KMS-11 (cell line): ENCODE results near the gene RPTOR.
A peak's percentile ranks its signal among the peaks of the same experiment; 100 is the strongest.
"Not testable (repeated sequence)": the region's sequence is repeated elsewhere in the genome, so short reads cannot be mapped to it uniquely, and the experiment has no call there.

Experiments
- H2AFZ ChIP-seq: fragments of 200-600 bp; sonication (generic); 2 replicates; pipeline ENCODE4 v1.6.1; 2016; ENCODE audit warnings: antibody characterized with exemption, mixed run types, low read depth
- H3K27ac ChIP-seq: fragments of 200-600 bp; sonication (generic); 2 replicates; pipeline ENCODE4 v1.6.1; 2016; ENCODE audit warnings: mild to moderate bottlenecking, mixed run types
- H3K27me3 ChIP-seq: fragments of 200-600 bp; sonication (generic); 2 replicates; pipeline ENCODE4 v1.6.1; 2017; ENCODE audit warnings: mild to moderate bottlenecking, low read depth, mixed run types, moderate library complexity; ENCODE audit not compliant: insufficient read depth
- H3K36me3 ChIP-seq: fragments of 200-600 bp; sonication (generic); 2 replicates; pipeline ENCODE4 v1.6.1; 2017; ENCODE audit warnings: mild to moderate bottlenecking, mixed run types; ENCODE audit not compliant: insufficient read depth
- H3K4me1 ChIP-seq: fragments of 200-600 bp; sonication (generic); 2 replicates; pipeline ENCODE4 v1.6.1; 2016; ENCODE audit warnings: mild to moderate bottlenecking, low read depth, mixed run types; ENCODE audit not compliant: poor library complexity, severe bottlenecking
- H3K4me2 ChIP-seq: fragments of 200-600 bp; sonication (generic); 2 replicates; pipeline ENCODE4 v1.7.0; 2016; ENCODE audit warnings: mild to moderate bottlenecking, mixed run types
- H3K4me3 ChIP-seq: fragments of 200-600 bp; sonication (generic); IDR thresholded peaks from 2 replicates; pipeline ENCODE4 v1.6.1; 2017; ENCODE audit warnings: low read depth, low read length, mixed read lengths; ENCODE audit not compliant: insufficient read depth
- H3K79me2 ChIP-seq: fragments of 200-600 bp; sonication (generic); 2 replicates; pipeline ENCODE4 v1.6.1; 2016; ENCODE audit warnings: low read depth, mixed run types; ENCODE audit not compliant: insufficient read depth
- H3K9ac ChIP-seq: fragments of 200-600 bp; sonication (generic); 2 replicates; pipeline ENCODE4 v1.6.1; 2016; ENCODE audit warnings: mild to moderate bottlenecking, mixed run types
- H4K20me1 ChIP-seq: fragments of 200-600 bp; sonication (generic); 2 replicates; pipeline ENCODE4 v1.6.1; 2016; ENCODE audit warnings: mild to moderate bottlenecking, mixed run types; ENCODE audit not compliant: insufficient read depth
- TF ChIP-seq, protein P1 (sequence below): fragments of 200-600 bp; sonication (generic); conservative IDR thresholded peaks from 2 replicates; pipeline ENCODE4 v1.6.1; 2017; ENCODE audit warnings: low read depth, mild to moderate bottlenecking, antibody characterized with exemption, low read length, moderate library complexity, mixed read lengths

Gene RPTOR

DNA sequence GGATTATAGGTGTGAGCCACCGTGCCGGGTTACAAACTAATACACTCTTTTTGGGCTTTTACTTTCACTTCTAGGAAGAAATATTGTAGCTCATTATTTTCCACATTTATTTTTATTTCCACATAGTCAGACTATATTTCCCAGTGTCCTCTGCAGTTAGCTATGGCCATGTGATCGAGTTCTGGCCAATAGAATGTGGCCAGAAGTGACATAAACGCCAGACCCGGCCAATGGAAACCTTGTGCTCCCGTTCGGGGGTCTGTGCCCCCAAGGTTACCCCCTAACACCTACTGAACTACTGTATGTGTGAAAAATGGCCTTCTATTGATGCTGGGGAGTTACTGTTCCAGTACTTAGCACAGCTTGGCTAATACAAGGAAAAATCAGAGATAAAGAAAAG lies 13.2 kb upstream of the RPTOR start:
- Histone ChIP-seq H3K36me3 (no peaks in the 10 kb centered on the region), H3K27me3 (peaks cover 90% of the 10 kb centered on the region), H3K79me2 (no peaks in the 10 kb centered on the region), H2AFZ (peak overlapping the region; percentile 57), H3K4me1 (no peaks in the 10 kb centered on the region), H3K9ac (no peak overlapping the region), H3K4me2 (peak overlapping the region; percentile 5; the same call in 1 of the 2 replicates), H3K4me3 (no peak overlapping the region), H4K20me1 (no peaks in the 10 kb centered on the region), H3K27ac (no peak overlapping the region)
- TF ChIP-seq, protein P1, sequence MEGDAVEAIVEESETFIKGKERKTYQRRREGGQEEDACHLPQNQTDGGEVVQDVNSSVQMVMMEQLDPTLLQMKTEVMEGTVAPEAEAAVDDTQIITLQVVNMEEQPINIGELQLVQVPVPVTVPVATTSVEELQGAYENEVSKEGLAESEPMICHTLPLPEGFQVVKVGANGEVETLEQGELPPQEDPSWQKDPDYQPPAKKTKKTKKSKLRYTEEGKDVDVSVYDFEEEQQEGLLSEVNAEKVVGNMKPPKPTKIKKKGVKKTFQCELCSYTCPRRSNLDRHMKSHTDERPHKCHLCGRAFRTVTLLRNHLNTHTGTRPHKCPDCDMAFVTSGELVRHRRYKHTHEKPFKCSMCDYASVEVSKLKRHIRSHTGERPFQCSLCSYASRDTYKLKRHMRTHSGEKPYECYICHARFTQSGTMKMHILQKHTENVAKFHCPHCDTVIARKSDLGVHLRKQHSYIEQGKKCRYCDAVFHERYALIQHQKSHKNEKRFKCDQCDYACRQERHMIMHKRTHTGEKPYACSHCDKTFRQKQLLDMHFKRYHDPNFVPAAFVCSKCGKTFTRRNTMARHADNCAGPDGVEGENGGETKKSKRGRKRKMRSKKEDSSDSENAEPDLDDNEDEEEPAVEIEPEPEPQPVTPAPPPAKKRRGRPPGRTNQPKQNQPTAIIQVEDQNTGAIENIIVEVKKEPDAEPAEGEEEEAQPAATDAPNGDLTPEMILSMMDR, result no peak

DNA sequence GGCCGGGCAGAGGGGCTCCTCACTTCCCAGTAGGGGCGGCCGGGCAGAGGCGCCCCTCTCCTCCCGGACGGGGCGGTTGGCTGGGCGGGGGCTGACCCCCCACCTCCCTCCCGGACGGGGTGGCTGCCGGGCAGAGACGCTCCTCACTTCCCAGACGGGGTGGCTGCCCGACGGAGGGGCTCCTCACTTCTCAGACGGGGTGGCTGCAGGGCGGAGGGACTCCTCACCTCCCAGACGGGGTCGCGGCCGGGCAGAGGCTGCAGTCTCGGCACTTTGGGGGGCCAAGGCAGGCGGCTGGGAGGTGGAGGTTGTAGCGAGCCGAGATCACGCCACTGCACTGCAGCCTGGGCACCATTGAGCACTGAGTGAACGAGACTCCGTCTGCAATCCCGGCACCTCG lies 7.3 kb upstream of the RPTOR start:
- not testable (repeated sequence) for H2AFZ ChIP-seq, H4K20me1 ChIP-seq, H3K36me3 ChIP-seq, H3K4me1 ChIP-seq, H3K4me2 ChIP-seq, H3K4me3 ChIP-seq, H3K9ac ChIP-seq, H3K79me2 ChIP-seq, H3K27ac ChIP-seq
- peaks cover 76% of the 10 kb centered on the region for H3K27me3 ChIP-seq

DNA sequence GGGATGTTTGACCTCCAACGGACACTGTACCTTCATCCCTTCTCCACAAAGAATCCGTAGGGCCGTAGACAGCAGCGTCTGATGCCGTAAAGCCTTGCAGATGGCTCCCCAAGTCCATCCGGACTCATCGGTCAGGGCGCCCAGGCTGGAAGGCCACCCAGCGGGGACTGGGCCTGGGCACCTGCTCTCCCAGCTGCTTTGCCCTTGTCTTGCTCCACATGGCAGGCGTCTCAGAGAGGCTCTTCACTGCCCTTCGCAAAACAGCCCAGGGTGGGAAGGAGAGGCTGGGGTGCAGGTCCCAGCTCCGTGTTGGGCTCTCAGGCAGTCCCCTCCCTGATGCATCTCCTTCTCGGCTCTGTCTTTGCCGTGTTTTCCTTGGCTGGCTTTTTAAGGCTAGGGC lies 6.2 kb upstream of the RPTOR start:
- TF ChIP-seq, protein P1, result no peak
- Histone ChIP-seq H3K4me2 (no peak overlapping the region), H4K20me1 (no peaks in the 10 kb centered on the region), H3K27me3 (peaks cover 77% of the 10 kb centered on the region), H3K79me2 (no peaks in the 10 kb centered on the region), H3K9ac (no peak overlapping the region), H3K4me3 (no peak overlapping the region), H3K36me3 (no peaks in the 10 kb centered on the region), H3K27ac (no peak overlapping the region), H3K4me1 (no peaks in the 10 kb centered on the region), H2AFZ (no peak overlapping the region)

DNA sequence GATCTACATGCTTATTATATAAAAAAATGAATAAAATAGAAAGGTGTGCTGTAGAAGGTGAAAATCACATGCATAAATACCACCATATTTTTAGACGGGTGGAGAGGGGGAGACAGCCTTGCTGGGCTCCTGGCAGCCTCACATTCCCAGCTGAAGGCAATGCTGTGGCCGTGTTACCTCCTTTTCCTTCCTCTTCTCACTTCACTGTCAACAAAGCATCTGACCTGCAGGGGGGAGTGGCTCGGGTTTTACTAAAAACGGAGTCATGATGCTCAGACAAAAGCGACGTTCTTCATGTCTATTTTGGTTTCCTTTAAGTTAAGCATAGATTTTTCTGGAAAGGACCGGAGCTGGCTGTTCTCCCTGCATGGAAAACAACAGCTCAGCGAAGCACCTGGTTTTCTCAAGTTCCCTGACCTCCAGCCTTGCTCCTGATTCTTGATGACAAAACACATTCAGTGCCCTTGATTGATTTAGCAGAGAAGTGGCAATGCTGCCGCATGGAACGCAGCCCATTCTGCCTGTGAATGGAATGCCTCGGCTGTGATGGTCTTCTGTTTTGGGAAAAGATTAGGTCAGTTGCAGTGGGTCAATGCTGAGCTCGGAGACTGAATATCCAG lies 5.5 kb upstream of the RPTOR start:
- Histone ChIP-seq H3K4me2 (no peak overlapping the region), H3K4me1 (no peaks in the 10 kb centered on the region), H3K4me3 (no peak overlapping the region), H2AFZ (peak overlapping the region; percentile 5; the same call in 1 of the 2 replicates), H3K79me2 (no peaks in the 10 kb centered on the region), H3K36me3 (no peaks in the 10 kb centered on the region), H3K27ac (no peak overlapping the region), H4K20me1 (no peaks in the 10 kb centered on the region), H3K27me3 (peaks cover 70% of the 10 kb centered on the region), H3K9ac (no peak overlapping the region)
- TF ChIP-seq, protein P1, result no peak

DNA sequence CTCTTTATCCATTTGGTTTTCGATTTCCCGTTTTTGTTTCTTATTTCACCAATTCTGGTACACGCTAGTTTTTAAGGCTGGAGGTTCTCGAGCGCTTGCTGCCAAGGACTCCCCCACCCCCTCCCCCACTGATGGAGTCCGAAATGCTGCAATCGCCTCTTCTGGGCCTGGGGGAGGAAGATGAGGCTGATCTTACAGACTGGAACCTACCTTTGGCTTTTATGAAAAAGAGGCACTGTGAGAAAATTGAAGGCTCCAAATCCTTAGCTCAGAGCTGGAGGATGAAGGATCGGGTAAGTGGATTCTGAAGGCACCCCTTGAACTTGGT lies 825 bp downstream of the RPTOR start:
- Histone ChIP-seq H3K27ac (peak overlapping the region; percentile 75), H3K79me2 (peaks cover 37% of the 10 kb centered on the region), H3K4me3 (no peak overlapping the region), H3K9ac (peak overlapping the region; percentile 94), H3K27me3 (peaks cover 25% of the 10 kb centered on the region), H3K4me1 (peaks cover 17% of the 10 kb centered on the region), H4K20me1 (no peaks in the 10 kb centered on the region), H3K4me2 (peak overlapping the region; percentile 56), H3K36me3 (0 out of 2 replicates have a peak, but pooled peaks cover 3% of the 10 kb centered on the region), H2AFZ (peak overlapping the region; percentile 95)
- TF ChIP-seq, protein P1, result no peak
